HepG2 (cell line): ENCODE results near the gene SEPHS2. TPM values are rescaled to one million over a fixed set of nuclear protein-coding genes. Genes with fewer than 3 reads are reported as not detected.

Source experiments
- ADNP ChIP-seq: sonication (generic); formaldehyde crosslinking; IDR thresholded peaks from 2 replicates; pipeline ENCODE4 v1.4.0; 2020; ENCODE audit warnings: missing genetic modification reagents
- BRD4 ChIP-seq: sonication (generic); formaldehyde crosslinking; IDR thresholded peaks from 2 replicates; pipeline ENCODE4 v1.4.0; 2020; ENCODE audit warnings: missing genetic modification reagents
- BRF2 ChIP-seq: sonication (generic); formaldehyde crosslinking; IDR thresholded peaks from 2 replicates; pipeline ENCODE4 v1.8.1; 2022; ENCODE audit warnings: mild to moderate bottlenecking, missing genetic modification reagents
- CBX2 ChIP-seq, 2 experiments: fragments of 200-600 bp in 1 of 2; sonication (generic); formaldehyde crosslinking in 1 of 2; IDR thresholded peaks; 2 replicates each; pipeline versions ENCODE4 v1.7.0 to v1.8.1; 2018 to 2022; ENCODE audit warnings: low read depth in 2 of 2, low read length in 1 of 2, mild to moderate bottlenecking in 1 of 2, missing genetic modification reagents in 1 of 2
- ESRRA ChIP-seq: sonication (generic); formaldehyde crosslinking; IDR thresholded peaks from 2 replicates; pipeline ENCODE4 v1.5.1; 2020; ENCODE audit warnings: mild to moderate bottlenecking, low read depth, missing genetic modification reagents
- GABPA ChIP-seq, 2 experiments: IDR thresholded peaks; 2 replicates each; pipeline ENCODE4 v1.6.1; 2011 to 2016; ENCODE audit warnings: low read depth in 2 of 2, low read length in 1 of 2, missing biosample characterization in 1 of 2, missing genetic modification characterization in 1 of 2
- GATAD2A ChIP-seq: IDR thresholded peaks from 2 replicates; pipeline ENCODE4 v1.6.1; 2016
- HIVEP1 ChIP-seq: sonication (generic); formaldehyde crosslinking; IDR thresholded peaks from 2 replicates; pipeline ENCODE4 v1.4.0; 2020; ENCODE audit warnings: mild to moderate bottlenecking, missing genetic modification reagents
- HNRNPL ChIP-seq: fragments of 200-400 bp; formaldehyde crosslinking; IDR thresholded peaks from 2 replicates; pipeline ENCODE4 v1.6.1; 2017; ENCODE audit warnings: mild to moderate bottlenecking, low read depth, low read length
- HOXA7 ChIP-seq: sonication (generic); formaldehyde crosslinking; IDR thresholded peaks from 2 replicates; pipeline ENCODE4 v1.8.1; 2022; ENCODE audit warnings: mild to moderate bottlenecking, missing genetic modification reagents, moderate library complexity
- KDM2A ChIP-seq: sonication (generic); formaldehyde crosslinking; IDR thresholded peaks from 2 replicates; pipeline ENCODE4 v1.4.0; 2020; ENCODE audit warnings: low read depth, missing genetic modification reagents, borderline replicate concordance
- RERE ChIP-seq: IDR thresholded peaks from 2 replicates; pipeline ENCODE4 v1.6.1; 2016; ENCODE audit warnings: low read depth, missing genetic modification reagents, missing compliant biosample characterization
- SAFB2 ChIP-seq: sonication (generic); formaldehyde crosslinking; IDR thresholded peaks from 2 replicates; pipeline ENCODE4 v1.5.1; 2020; ENCODE audit warnings: missing genetic modification reagents, low read depth, mild to moderate bottlenecking, borderline replicate concordance
- SIN3A ChIP-seq: IDR thresholded peaks from 2 replicates; pipeline ENCODE4 v1.6.1; 2011; ENCODE audit warnings: low read depth, mild to moderate bottlenecking, control low read depth, low read length, borderline replicate concordance
- ZBTB38 ChIP-seq: sonication (generic); formaldehyde crosslinking; IDR thresholded peaks from 2 replicates; pipeline ENCODE4 v1.5.1; 2020; ENCODE audit warnings: mild to moderate bottlenecking, missing genetic modification reagents
- ZNF747 ChIP-seq: sonication (generic); formaldehyde crosslinking; IDR thresholded peaks from 2 replicates; pipeline ENCODE4 v1.8.1; 2023; ENCODE audit warnings: missing genetic modification reagents, mild to moderate bottlenecking, borderline replicate concordance
- ZZZ3 ChIP-seq: sonication (generic); formaldehyde crosslinking; IDR thresholded peaks from 2 replicates; pipeline ENCODE4 v1.4.0; 2020; ENCODE audit warnings: missing genetic modification reagents, mild to moderate bottlenecking, borderline replicate concordance
- polyA plus RNA-seq, 8 experiments: library from polyadenylated mRNA; depleted of rRNA in 3 of 8; stranded (reverse) in 7 of 8; unstranded in 1 of 8; fragments of >200 nt; fragmentation: Illumina TruSeq in 4 of 8; extraction: Trizol in 4 of 8; gene quantifications; 2 replicates each; pipeline versions ENCODE4 v1.2.1 to v1.2.3, GENCODE V29; 2011 to 2016; ENCODE audit warnings: low read depth in 4 of 8, missing spikeins in 1 of 8, mixed read lengths in 1 of 8; ENCODE audit not compliant: insufficient read depth in 1 of 8
- total RNA-seq, 5 experiments: library from RNA; depleted of rRNA; stranded (reverse); fragments of >200 nt; fragmentation: Illumina TruSeq; extraction: Trizol; gene quantifications; 2 replicates each; pipeline ENCODE4 v1.2.3, GENCODE V29; 2016; ENCODE audit warnings: low read depth in 1 of 5
- TF ChIP-seq, protein P1 (sequence below): sonication (generic); formaldehyde crosslinking; IDR thresholded peaks from 2 replicates; pipeline ENCODE4 v1.4.0; 2020; ENCODE audit warnings: mild to moderate bottlenecking, missing genetic modification reagents
- TF ChIP-seq, protein P2 (sequence below): sonication (generic); formaldehyde crosslinking; IDR thresholded peaks from 2 replicates; pipeline ENCODE4 v1.4.0; 2020; ENCODE audit warnings: mild to moderate bottlenecking, missing genetic modification reagents, borderline replicate concordance
- TF ChIP-seq, protein P3 (sequence below): sonication (generic); formaldehyde crosslinking; IDR thresholded peaks from 2 replicates; pipeline ENCODE4 v1.8.1; 2023; ENCODE audit warnings: missing genetic modification reagents, mild to moderate bottlenecking, borderline replicate concordance

The SEPHS2 gene
- total and polyA plus RNA-seq, 2 of the 13 experiments (the other 11 are each of a cell fraction or from before 2014, with no cell fraction given): 20.7 to 127 TPM

DNA sequence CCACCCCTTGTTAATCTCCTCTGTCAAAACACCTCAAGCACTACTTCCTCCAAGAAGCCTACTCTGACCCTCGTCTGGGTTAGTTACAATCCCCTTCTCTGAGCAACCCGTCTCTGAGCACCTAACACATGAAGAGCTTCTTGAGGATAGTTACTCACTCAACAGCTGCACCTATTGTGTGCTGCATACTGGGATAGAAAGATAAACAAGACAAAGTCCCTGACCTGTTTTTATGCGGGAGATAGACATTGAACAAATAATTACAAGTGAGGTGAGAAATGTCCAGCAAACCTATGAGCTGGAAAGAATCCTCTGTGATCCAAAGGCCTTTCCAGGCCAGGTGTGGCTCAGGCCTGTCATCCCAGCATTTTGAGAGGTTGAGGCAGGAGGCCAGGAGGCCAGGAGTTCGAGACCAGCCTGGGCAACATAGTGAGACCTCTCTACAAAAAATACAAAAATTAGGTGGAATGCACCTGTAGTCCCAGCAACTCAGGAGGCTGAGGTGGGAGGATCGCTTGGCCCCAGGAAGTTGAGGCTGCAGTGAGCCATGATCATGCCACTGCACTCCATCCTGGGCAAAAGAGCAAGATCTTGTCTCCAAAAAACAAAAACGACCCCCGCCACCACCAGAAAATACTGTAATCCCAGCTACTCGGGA, 43.8 kb downstream of the SEPHS2 start (continued):
- TF ChIP-seq, protein P1, sequence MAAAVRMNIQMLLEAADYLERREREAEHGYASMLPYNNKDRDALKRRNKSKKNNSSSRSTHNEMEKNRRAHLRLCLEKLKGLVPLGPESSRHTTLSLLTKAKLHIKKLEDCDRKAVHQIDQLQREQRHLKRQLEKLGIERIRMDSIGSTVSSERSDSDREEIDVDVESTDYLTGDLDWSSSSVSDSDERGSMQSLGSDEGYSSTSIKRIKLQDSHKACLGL: no peak
- TF ChIP-seq HNRNPL (no peak), ADNP (peak; percentile 100), ZZZ3 (peak; percentile 53; the same call in 1 of the 2 replicates), KDM2A (CRISPR knock-in tag) (peak; percentile 49), ESRRA (CRISPR knock-in tag) (no peak; the same call in 1 of the 2 replicates), SAFB2 (CRISPR knock-in tag) (no peak), GATAD2A (CRISPR knock-in tag) (peak; percentile 91), SIN3A (0 out of 2 replicates have a peak, but pooled peaks have one; percentile 43), ZNF747 (CRISPR knock-in tag) (no peak), ZBTB38 (CRISPR knock-in tag) (no peak), BRD4 (CRISPR knock-in tag) (no peak), CBX2 (IDR thresholded peaks at IDR 0.05; ENCODE audit: low read depth, low read length) (no peak), CBX2 (CRISPR knock-in tag; IDR thresholded peaks at IDR 0.05; ENCODE audit: low read depth) (0 out of 2 replicates have a peak, but pooled peaks have one; percentile 24), GABPA (IDR thresholded peaks at IDR 0.05; ENCODE audit: low read depth, low read length) (no peak), GABPA (CRISPR knock-in tag; IDR thresholded peaks at IDR 0.05; ENCODE audit: low read depth) (peak; percentile 54), BRF2 (CRISPR knock-in tag) (no peak), HOXA7 (CRISPR knock-in tag) (no peak), HIVEP1 (CRISPR knock-in tag) (no peak), RERE (CRISPR knock-in tag) (0 out of 2 replicates have a peak, but pooled peaks have one; percentile 47)
- TF ChIP-seq, protein P2, sequence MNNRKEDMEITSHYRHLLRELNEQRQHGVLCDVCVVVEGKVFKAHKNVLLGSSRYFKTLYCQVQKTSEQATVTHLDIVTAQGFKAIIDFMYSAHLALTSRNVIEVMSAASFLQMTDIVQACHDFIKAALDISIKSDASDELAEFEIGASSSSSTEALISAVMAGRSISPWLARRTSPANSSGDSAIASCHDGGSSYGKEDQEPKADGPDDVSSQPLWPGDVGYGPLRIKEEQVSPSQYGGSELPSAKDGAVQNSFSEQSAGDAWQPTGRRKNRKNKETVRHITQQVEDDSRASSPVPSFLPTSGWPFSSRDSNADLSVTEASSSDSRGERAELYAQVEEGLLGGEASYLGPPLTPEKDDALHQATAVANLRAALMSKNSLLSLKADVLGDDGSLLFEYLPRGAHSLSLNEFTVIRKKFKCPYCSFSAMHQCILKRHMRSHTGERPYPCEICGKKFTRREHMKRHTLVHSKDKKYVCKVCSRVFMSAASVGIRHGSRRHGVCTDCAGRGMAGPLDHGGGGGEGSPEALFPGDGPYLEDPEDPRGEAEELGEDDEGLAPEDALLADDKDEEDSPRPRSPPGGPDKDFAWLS (CRISPR knock-in tag): no peak
- TF ChIP-seq, protein P3, sequence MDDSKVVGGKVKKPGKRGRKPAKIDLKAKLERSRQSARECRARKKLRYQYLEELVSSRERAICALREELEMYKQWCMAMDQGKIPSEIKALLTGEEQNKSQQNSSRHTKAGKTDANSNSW: 0 out of 2 replicates have a peak, but pooled peaks have one; percentile 30
